GM21825 (cell line): ENCODE measurements around the gene CCDC160.

Source experiments
- ATAC-seq: cut with Tn5 transposase; IDR thresholded peaks from one replicate; pipeline ENCODE4 v1.9.1; 2021; ENCODE audit warnings: mild to moderate bottlenecking, moderate library complexity; ENCODE audit not compliant: unreplicated experiment

CCDC160 gene

GRCh38 chrX:134294548-134294947 lies 57.6 kb downstream of the CCDC160 start:
- no peak for ATAC-seq
